ENCODE data around the gene CRACDL.

Gene CRACDL

DNA sequence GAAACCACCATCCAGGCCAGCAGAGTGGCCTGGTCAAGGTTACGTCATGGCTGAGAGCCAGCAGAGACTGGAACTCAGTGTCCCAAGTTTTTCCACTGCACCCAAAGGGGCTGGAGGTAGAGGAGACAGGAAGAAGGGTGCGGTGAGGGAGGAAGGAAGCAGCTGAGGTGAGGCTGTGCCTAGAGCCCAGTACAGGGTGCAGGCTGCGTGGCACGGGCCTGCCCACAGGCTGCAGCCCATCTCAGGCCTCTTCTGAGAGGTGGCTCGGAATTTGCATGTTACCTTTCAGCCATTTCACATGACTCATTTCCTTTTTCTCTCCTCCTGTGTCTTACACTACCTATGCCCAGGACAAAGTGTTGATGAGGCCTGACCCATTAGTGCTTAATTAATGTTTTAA, 191.4 kb downstream of the CRACDL start:
- TF ChIP-seq, protein P1, sequence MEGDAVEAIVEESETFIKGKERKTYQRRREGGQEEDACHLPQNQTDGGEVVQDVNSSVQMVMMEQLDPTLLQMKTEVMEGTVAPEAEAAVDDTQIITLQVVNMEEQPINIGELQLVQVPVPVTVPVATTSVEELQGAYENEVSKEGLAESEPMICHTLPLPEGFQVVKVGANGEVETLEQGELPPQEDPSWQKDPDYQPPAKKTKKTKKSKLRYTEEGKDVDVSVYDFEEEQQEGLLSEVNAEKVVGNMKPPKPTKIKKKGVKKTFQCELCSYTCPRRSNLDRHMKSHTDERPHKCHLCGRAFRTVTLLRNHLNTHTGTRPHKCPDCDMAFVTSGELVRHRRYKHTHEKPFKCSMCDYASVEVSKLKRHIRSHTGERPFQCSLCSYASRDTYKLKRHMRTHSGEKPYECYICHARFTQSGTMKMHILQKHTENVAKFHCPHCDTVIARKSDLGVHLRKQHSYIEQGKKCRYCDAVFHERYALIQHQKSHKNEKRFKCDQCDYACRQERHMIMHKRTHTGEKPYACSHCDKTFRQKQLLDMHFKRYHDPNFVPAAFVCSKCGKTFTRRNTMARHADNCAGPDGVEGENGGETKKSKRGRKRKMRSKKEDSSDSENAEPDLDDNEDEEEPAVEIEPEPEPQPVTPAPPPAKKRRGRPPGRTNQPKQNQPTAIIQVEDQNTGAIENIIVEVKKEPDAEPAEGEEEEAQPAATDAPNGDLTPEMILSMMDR (IDR thresholded peaks at IDR 0.05), result no peak
